HG02870 (cell line): ENCODE data around the gene SMAD1.
A peak's percentile ranks its signal among the peaks of the same experiment; 100 is the strongest.

Experiments
- ATAC-seq: cut with Tn5 transposase; IDR thresholded peaks from one replicate; pipeline ENCODE4 v1.9.1; 2021; ENCODE audit warnings: mild to moderate bottlenecking, moderate library complexity; ENCODE audit not compliant: unreplicated experiment

The SMAD1 gene

GRCh38 chr4:145481164-145481941, at the start of gene SMAD1:
Gene SMAD1 (plus strand): TSS chr4:145481853. CDS start chr4:145514614, 32,761 bp downstream.
- ATAC-seq, result peak; percentile 36

- ATAC-seq, result no peak
Measured at GRCh38 chr4:145433684-145434083, 48.0 kb upstream of the SMAD1 start.

GRCh38 chr4:145435646-145436045, 46.0 kb upstream of the SMAD1 start:
- ATAC-seq, result no peak

GRCh38 chr4:145436114-145436513, 45.5 kb upstream of the SMAD1 start:
- ATAC-seq, result no peak

- ATAC-seq, result no peak
Measured at GRCh38 chr4:145436796-145437195, 44.9 kb upstream of the SMAD1 start.

GRCh38 chr4:145437466-145437865, 44.2 kb upstream of the SMAD1 start:
- no peak for ATAC-seq

- no peak for ATAC-seq
Measured at GRCh38 chr4:145438298-145438697, 43.4 kb upstream of the SMAD1 start.

- ATAC-seq, result no peak
Measured at GRCh38 chr4:145440292-145441007, 41.2 kb upstream of the SMAD1 start.

GRCh38 chr4:145446184-145446583, 35.5 kb upstream of the SMAD1 start:
- ATAC-seq, result no peak

- no peak for ATAC-seq
Measured at GRCh38 chr4:145451895-145452294, 29.8 kb upstream of the SMAD1 start.

GRCh38 chr4:145452447-145453162, 29.0 kb upstream of the SMAD1 start:
- ATAC-seq, result no peak

- ATAC-seq, result no peak
Measured at GRCh38 chr4:145453163-145453520, 28.5 kb upstream of the SMAD1 start.

- ATAC-seq, result no peak
Measured at GRCh38 chr4:145473203-145473602, 8.4 kb upstream of the SMAD1 start.

- peak; percentile 25 for ATAC-seq
Measured at GRCh38 chr4:145480257-145480656, 1.4 kb upstream of the SMAD1 start.

GRCh38 chr4:145481942-145482208, 222 bp downstream of the SMAD1 start:
- ATAC-seq, result peak; percentile 15

GRCh38 chr4:145482209-145483037, 770 bp downstream of the SMAD1 start:
- peak; percentile 34 for ATAC-seq

- ATAC-seq, result no peak
Measured at GRCh38 chr4:145483514-145483913, 1.9 kb downstream of the SMAD1 start.

GRCh38 chr4:145484225-145484846, 2.7 kb downstream of the SMAD1 start:
- no peak for ATAC-seq

GRCh38 chr4:145485120-145485519, 3.5 kb downstream of the SMAD1 start:
- no peak for ATAC-seq

GRCh38 chr4:145486603-145487002, 5.0 kb downstream of the SMAD1 start:
- ATAC-seq, result no peak

GRCh38 chr4:145487631-145488030, 6.0 kb downstream of the SMAD1 start:
- ATAC-seq, result peak; percentile 98
